Lower leg skin (tissue), 4 donors: ENCODE results near the gene RPL22. TPM values are rescaled to one million over a fixed set of nuclear protein-coding genes. Genes with fewer than 3 reads are reported as not detected.
A peak's percentile ranks its signal among the peaks of the same experiment; 100 is the strongest.
"Not testable (repeated sequence)": the region's sequence is repeated elsewhere in the genome, so short reads cannot be mapped to it uniquely, and the experiment has no call there.

ENCODE experiments used
- DNase-seq, 2 donors: peaks; one replicate each; pipeline ENCODE4 v3.0.0-alpha.2; 2019; ENCODE audit warnings: low spot score in 2 of 2
- H3K4me3 ChIP-seq: fragments of 200-600 bp; sonication (generic); 2 replicates; pipeline ENCODE4 v1.5.1; 2017; ENCODE audit warnings: mild to moderate bottlenecking, low read depth; ENCODE audit not compliant: poor library complexity, severe bottlenecking
- POLR2A ChIP-seq, 2 donors: fragments of 450-650 bp; IDR thresholded peaks; one replicate each; pipeline ENCODE4 v1.6.1; 2016 to 2017; ENCODE audit warnings: antibody characterized with exemption in 2 of 2, mild to moderate bottlenecking in 1 of 2, moderate library complexity in 1 of 2
- WGBS, 2 donors: methylation state at CpG; one replicate each; pipeline ENCODE4 v1.1.5; 2018; 5-methylcytosine and 5-hydroxymethylcytosine counted together
- intact Hi-C: fragments of 100-400 bp; cut with DNase I; formaldehyde crosslinking; loops from one replicate; pipeline ENCODE4 v1.15.0; 2023; ENCODE audit warnings: low total_unique reads
- total RNA-seq, 4 donors: library from RNA; depleted of rRNA; stranded (reverse); fragments of >200 nt; gene quantifications; one replicate each; pipeline ENCODE4 v1.1.0, GENCODE V29; 2016
- TF ChIP-seq, protein P1 (sequence below), 3 donors: fragments of 450-650 bp; IDR thresholded peaks; one replicate each; pipeline ENCODE4 v1.5.1; 2016; ENCODE audit warnings: antibody characterized with exemption in 3 of 3, mild to moderate bottlenecking in 3 of 3, moderate library complexity in 2 of 3

RPL22 gene
- total RNA-seq, 4 donors from 2014 or later, result 122 to 216 (median 179) TPM

DNA sequence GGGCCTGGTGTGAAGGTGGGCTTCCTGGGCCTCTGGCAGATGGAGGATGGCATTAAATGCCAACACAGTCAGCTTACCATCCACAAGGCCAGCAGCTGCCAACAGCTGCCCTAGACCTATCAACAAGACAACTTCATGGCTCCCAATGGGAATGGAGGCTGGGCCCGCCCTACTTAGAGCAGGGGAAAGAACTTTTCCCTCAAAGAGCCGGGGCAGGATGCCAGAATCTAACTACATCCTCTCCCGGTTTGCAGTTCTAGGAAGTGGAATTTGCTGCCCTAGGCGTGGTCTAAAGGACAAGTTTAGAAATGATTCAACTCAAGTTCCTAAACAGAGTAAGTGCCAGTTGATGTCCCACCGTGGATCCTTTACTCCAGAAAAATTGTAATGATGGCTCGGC lies 23.2 kb upstream of the RPL22 start:
- WGBS, 2 donors, result 37 to 57% methylated on average over 6 of the region's 6 CpGs
- peak in 1 of 2 donors; percentile 59 for DNase-seq
- H3K4me3 ChIP-seq, result no peak overlapping the region
- TF ChIP-seq POLR2A (IDR thresholded peaks at IDR 0.05), result no peak
- TF ChIP-seq, protein P1, sequence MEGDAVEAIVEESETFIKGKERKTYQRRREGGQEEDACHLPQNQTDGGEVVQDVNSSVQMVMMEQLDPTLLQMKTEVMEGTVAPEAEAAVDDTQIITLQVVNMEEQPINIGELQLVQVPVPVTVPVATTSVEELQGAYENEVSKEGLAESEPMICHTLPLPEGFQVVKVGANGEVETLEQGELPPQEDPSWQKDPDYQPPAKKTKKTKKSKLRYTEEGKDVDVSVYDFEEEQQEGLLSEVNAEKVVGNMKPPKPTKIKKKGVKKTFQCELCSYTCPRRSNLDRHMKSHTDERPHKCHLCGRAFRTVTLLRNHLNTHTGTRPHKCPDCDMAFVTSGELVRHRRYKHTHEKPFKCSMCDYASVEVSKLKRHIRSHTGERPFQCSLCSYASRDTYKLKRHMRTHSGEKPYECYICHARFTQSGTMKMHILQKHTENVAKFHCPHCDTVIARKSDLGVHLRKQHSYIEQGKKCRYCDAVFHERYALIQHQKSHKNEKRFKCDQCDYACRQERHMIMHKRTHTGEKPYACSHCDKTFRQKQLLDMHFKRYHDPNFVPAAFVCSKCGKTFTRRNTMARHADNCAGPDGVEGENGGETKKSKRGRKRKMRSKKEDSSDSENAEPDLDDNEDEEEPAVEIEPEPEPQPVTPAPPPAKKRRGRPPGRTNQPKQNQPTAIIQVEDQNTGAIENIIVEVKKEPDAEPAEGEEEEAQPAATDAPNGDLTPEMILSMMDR (IDR thresholded peaks at IDR 0.05), result no peak
- intact Hi-C loops, result no loop called here

DNA sequence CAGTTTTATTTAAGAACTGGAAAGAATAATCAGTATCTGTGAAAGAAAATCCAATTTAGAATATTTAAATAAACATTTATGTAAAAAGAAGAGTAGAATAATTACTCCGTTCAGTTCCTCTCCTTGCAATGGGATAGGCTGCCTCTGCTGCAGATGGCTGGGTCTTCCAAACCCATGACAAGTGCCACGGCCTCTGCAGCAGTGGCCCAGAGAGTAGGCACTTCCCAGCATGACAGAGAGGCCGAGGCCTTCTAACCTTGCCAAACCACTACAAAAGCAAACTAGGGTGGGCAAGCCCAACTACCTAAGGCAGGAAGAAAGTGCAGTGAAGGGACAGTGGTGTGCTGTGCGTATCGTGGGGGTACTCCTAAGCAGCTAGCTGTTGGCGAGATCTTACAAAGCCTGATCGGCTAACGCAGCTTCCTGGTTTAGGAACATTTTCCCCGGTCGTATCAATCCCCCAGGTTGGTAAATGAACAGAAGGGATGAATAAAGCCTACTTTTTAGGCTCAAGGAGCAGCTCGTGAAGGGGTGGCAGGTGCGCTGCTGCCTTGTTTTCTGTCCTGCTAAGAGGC lies 21.9 kb upstream of the RPL22 start:
- no peak overlapping the region for H3K4me3 ChIP-seq
- 85 to 95% methylated on average over 12 of the region's 12 CpGs for WGBS, 2 donors
- no peak for DNase-seq
- intact Hi-C loops, result no loop called here
- TF ChIP-seq POLR2A (IDR thresholded peaks at IDR 0.05), result no peak
- TF ChIP-seq, protein P1 (IDR thresholded peaks at IDR 0.05), result no peak

DNA sequence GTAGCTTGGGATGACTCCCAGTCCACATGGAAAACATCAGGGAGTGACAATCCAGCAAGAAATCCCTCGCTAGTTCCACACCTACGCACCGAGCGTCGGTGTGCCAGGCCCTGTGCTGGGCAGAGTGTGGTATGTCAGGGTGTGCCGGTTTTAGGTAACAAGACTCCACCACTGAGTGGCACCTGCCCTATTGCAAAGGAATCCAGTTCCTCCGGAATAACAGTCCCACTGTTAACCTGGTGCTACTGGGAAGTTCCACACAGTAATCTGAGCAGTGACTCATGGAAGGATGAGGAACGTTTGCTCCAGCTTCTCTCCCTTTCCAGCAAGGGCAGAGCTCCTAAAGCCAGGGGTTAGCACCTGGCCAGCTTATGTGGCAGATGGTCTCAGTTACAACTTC lies 20.8 kb upstream of the RPL22 start:
- 48 to 52% methylated on average over 8 of the region's 8 CpGs for WGBS, 2 donors
- DNase-seq, result no peak
- intact Hi-C loops, result no loop called here
- no peak overlapping the region for H3K4me3 ChIP-seq
- TF ChIP-seq, protein P1 (IDR thresholded peaks at IDR 0.05), result no peak
- TF ChIP-seq POLR2A (IDR thresholded peaks at IDR 0.05), result no peak

DNA sequence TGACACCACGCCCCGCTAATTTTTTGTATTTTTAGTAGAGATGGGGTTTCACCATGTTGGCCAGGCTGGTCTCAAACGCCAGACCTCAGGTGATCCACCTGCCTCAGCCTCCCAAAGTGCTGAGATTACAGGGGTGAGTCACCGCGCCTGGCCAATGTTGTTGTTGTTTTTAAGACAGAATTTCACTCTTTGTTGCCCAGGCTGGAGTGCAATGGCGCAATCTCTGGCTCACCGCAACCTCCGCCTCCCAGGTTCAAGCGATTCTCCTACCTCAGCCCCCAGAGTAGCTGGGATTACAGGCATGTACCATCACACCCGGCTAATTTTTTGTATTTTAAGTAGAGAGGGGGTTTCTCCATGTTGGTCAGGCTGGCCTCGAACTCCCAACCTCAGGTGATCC lies 20.2 kb upstream of the RPL22 start:
- H3K4me3 ChIP-seq, intact Hi-C loops, DNase-seq: not testable (repeated sequence)
- WGBS, 2 donors, result 80% methylated on average over 11 of the region's 11 CpGs

DNA sequence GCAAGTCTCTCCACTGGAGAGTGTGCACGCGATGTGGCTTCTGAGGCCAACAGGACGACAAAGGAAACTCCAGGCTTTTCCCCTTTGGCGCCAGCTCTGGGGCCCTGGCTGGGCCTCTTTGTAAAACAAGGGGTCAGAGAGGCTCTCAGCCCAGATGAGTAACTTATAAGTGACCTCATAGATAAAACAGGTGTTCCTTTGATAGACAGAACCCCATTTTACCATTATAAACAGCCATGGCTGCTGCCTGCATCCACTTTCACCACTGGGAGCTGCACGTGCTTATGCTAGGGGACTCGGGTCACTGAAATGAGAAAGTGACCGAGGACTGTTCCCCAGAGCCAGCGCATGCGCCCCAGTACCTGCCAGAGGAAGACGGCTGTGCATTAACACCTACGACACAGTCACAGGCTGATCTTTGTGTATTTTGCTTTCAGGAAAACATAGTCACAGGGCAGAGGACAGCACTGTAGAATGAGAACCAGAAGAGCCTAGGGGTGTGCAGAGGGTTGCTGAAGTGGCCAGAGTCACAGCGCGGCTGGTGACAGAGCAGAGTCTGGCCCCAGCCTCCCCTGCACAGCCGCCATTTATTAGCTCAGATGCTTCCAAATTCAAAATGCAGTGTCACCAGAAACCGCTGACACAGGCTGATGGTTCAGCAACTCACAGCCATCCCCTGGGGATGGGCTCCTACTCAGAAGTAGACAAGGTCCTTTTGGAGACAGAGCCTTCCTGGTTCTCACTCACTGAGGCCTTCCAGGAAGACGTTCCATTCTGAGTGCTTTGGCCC lies 19.2 kb upstream of the RPL22 start:
- TF ChIP-seq, protein P1 (IDR thresholded peaks at IDR 0.05), result no peak
- no peak for TF ChIP-seq POLR2A (IDR thresholded peaks at IDR 0.05)
- no peak overlapping the region for H3K4me3 ChIP-seq
- intact Hi-C loops, result no loop called here
- DNase-seq, result no peak
- 87% methylated on average over 16 of the region's 16 CpGs for WGBS, 2 donors

DNA sequence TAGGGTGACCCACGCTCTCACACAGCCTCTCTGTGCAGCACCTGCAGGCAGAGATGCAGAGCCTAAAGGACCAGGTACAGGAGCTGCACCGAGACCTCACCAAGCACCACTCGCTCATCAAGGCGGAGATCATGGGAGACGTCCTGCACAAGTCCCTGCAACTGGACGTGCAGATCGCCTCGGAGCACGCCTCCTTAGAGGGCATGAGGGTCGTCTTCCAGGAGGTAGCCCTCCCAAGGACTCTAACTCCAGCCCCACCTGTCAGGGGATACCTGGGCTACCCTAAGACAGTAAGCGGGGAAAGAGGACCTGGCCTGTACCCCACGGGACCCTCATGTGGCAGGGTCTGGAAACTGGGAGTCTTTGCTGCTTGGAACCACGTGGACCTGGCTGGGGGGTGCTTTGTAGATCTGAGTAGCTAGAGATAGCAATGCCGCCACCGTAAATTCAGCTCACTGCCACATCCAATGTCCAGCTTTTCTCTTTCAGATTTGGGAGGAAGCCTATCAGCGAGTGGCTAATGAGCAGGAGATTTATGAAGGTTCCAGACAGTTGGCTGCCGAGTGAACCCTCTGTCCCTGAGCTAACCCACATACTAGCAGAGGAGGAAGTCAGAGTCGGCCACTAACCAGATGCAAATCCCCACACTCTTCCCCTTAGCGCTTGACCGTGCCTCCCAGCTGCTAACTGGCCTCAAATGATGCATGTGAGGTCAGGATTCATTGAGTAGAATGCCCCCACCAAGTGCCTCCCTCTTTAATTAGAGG lies 13.0 kb upstream of the RPL22 start:
- TF ChIP-seq POLR2A (IDR thresholded peaks at IDR 0.05), result no peak
- TF ChIP-seq, protein P1 (IDR thresholded peaks at IDR 0.05), result no peak
- H3K4me3 ChIP-seq, result no peak overlapping the region
- intact Hi-C loops, result no loop called here
- no peak for DNase-seq
- 81% methylated on average over 20 of the region's 20 CpGs for WGBS, 2 donors
